ENCODE data around the gene PEX6. TPM values are rescaled to one million over a fixed set of nuclear protein-coding genes. Genes with fewer than 3 reads are reported as not detected.

Gene PEX6
- total RNA-seq, 4 donors from 2014 or later, result 23.7 to 39.9 (median 28.4) TPM

- no peak overlapping the region for H3K27ac ChIP-seq
- 91 to 93% methylated on average over 3 of the region's 3 CpGs for WGBS, 2 donors
- no peaks in the 10 kb centered on the region for H3K27me3 ChIP-seq
- no peaks in the 10 kb centered on the region for H3K9me3 ChIP-seq
- DNase-seq, result no peak
- H3K4me3 ChIP-seq (replicated peaks in 1 of 3), result no peak overlapping the region
- TF ChIP-seq CTCF (IDR thresholded peaks at IDR 0.05) (no peak), POLR2A (IDR thresholded peaks at IDR 0.05) (no peak)
- intact Hi-C loops (cut with DNase I), result no loop called here
- peaks cover 6 to 8% of the 10 kb centered on the region in 2 donors for H3K36me3 ChIP-seq
- no peaks in the 10 kb centered on the region for H3K4me1 ChIP-seq
Measured at GRCh38 chr6:42971746-42972327, 7.1 kb downstream of the PEX6 start.

- intact Hi-C loops (cut with DNase I), result no loop called here
- Histone ChIP-seq H3K4me3 (replicated peaks in 1 of 3) (no peak overlapping the region), H3K27ac (no peak overlapping the region), H3K4me1 (no peaks in the 10 kb centered on the region), H3K9me3 (no peaks in the 10 kb centered on the region), H3K36me3 (peaks cover 6 to 13% of the 10 kb centered on the region in 2 donors), H3K27me3 (no peaks in the 10 kb centered on the region)
- 86 to 88% methylated on average over 4 of the region's 4 CpGs for WGBS, 2 donors
- DNase-seq, result no peak
- TF ChIP-seq CTCF (IDR thresholded peaks at IDR 0.05) (no peak), POLR2A (IDR thresholded peaks at IDR 0.05) (no peak)
Measured at GRCh38 chr6:42970871-42971612, 7.9 kb downstream of the PEX6 start.

GRCh38 chr6:42969934-42970333 lies 9.0 kb downstream of the PEX6 start:
- Histone ChIP-seq H3K36me3 (peaks cover 12 to 18% of the 10 kb centered on the region in 2 donors), H3K27me3 (no peaks in the 10 kb centered on the region), H3K9me3 (no peaks in the 10 kb centered on the region), H3K4me3 (replicated peaks in 1 of 3) (no peak overlapping the region), H3K4me1 (no peaks in the 10 kb centered on the region), H3K27ac (no peak overlapping the region)
- intact Hi-C loops (cut with DNase I), result no loop called here
- TF ChIP-seq POLR2A (IDR thresholded peaks at IDR 0.05), result no peak
- no peak for TF ChIP-seq CTCF (IDR thresholded peaks at IDR 0.05)
- no peak for DNase-seq
- WGBS, 2 donors, result 92 to 97% methylated on average over 4 of the region's 4 CpGs

- Histone ChIP-seq H3K27me3 (no peaks in the 10 kb centered on the region), H3K27ac (no peak overlapping the region), H3K9me3 (no peaks in the 10 kb centered on the region), H3K4me1 (no peaks in the 10 kb centered on the region), H3K36me3 (peaks cover 12 to 18% of the 10 kb centered on the region in 2 donors), H3K4me3 (replicated peaks in 1 of 3) (no peak overlapping the region)
- 96 to 98% methylated on average over 2 of the region's 2 CpGs for WGBS, 2 donors
- TF ChIP-seq POLR2A (IDR thresholded peaks at IDR 0.05) (no peak), CTCF (IDR thresholded peaks at IDR 0.05) (no peak)
- intact Hi-C loops (cut with DNase I), result no loop called here
- DNase-seq, result no peak
Measured at GRCh38 chr6:42969431-42969830, 9.6 kb downstream of the PEX6 start.

GRCh38 chr6:42968783-42969182 lies 10.2 kb downstream of the PEX6 start:
- intact Hi-C loops (cut with DNase I), result no loop called here

More at GRCh38 chr6:42968783-42969182, 10.2 kb downstream of the PEX6 start:
- Histone ChIP-seq H3K4me1 (no peaks in the 10 kb centered on the region), H3K27me3 (no peaks in the 10 kb centered on the region), H3K27ac (no peak overlapping the region), H3K4me3 (replicated peaks in 1 of 3) (no peak overlapping the region), H3K36me3 (peaks cover 12 to 18% of the 10 kb centered on the region in 2 donors), H3K9me3 (no peaks in the 10 kb centered on the region)
- TF ChIP-seq POLR2A (IDR thresholded peaks at IDR 0.05) (no peak), CTCF (IDR thresholded peaks at IDR 0.05) (no peak)
- 71 to 98% methylated on average over 4 of the region's 4 CpGs for WGBS, 2 donors
- DNase-seq, result no peak
